ENCODE data around the gene INHA.

INHA gene

GRCh38 chr2:219540784-219541504, 31.2 kb upstream of the INHA start:
- no peak for DNase-seq (ENCODE audit: low read depth)

DNA sequence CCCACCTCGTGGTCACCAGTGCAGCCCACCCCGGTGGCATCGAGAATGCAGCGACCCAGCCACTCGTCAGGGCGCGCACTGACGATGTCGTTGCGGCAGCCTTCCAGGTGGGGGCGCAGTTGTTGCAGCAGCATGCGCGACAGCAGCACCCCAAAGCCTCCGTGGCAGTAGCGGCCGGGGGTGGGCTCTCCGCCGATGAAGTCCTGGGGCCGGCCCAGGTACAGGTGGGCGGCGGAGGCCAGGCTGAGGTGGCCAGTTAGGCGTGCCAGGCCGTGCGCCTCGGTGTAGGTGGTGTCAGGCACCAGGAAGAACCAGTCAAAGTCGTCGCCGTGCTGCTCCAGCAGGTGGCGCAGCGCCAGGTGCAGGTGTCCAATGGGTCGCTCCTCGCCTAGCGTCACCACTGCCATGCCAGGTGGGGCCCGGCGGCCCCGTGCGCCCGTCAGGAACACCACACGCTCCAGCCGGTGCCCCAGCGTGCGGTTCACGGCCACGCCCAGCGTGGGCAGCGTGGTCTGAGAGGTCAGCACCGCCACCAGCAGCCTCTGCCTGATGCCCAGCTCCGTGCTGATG, 30.4 kb upstream of the INHA start:
- DNase-seq (ENCODE audit: low read depth): peak; percentile 24

DNA sequence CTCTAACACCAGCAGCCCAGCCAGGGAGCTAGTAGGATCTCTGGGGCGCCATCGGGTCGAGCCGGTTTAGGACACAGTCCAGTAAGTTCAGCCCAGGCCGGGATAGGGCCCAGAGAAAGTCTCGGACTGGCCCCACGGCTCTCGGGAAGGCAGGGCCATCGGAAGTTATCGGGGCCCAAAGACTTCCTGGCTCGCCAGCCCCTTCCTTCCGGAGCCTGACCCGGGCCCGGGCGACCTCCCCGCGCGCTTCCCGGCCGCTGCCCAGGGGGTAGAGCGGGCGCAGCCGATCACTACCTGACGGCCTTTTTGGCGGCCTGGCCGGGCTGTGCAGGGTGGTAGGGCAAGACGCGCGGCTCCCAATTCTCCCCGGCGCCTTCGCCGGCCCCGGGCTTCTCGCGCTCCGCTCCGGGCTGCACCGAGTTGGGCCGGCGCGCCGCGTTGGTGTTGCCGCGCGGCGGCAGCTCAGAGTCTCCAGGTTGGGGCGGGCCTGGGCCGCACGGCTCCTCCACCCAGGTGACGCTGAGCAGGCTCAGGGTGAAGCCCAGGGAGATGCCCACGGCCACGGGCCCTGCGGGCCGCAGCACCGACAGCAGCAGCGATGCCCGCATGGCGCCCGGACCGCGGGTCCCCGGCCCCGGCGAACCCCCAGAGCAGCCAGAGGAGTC, 29.0 kb upstream of the INHA start:
- DNase-seq (ENCODE audit: low read depth): peak; percentile 22

DNA sequence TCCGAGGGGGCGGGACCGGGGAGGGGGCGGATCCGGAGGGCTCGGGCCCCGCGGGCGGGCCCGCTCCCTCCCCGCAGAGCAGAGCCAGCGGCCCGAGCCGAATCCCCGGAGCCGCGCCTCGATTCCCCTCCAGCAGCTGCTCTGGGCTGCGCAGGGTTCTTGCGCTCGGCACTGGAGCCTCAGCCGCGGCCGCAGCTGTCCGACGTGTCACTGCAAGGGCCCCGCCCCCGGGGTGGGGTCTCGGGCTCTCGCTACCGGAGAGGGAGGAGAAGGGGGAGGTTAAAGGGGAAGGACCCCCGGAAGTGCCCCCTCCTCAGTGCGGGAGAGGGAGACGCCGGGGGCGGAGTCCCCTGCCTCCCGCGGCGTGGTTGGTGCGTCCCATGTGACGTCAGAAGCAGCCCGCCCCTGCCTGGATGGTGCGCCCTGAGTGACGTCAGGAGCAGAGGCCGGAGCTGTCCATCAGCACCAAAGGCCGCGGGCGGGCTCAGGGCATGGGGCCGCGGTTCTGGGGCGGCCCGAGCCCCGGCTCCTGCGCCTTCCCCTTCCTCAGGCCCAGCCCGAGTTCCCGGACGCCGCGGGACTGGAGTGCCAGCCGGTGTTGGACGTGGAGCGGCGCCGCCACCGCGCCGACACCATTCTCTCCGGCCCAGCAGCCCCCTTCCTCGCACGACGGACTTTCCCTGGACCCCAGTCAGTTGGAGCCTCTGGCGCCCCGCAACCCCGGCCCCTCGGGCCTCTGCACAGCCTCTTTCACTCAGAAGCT, 28.3 kb upstream of the INHA start, which contains the start of the genes CHPF and TMEM198:
CHPF (minus strand) TSS at position 214 of the 763 bp plus-strand sequence. CDS start 271 bp downstream, outside the sequence.
TMEM198 (plus strand) TSS at position 433 of the 763 bp plus-strand sequence. CDS start 700 bp downstream, outside the sequence.
- DNase-seq (ENCODE audit: low read depth): peak; percentile 99

DNA sequence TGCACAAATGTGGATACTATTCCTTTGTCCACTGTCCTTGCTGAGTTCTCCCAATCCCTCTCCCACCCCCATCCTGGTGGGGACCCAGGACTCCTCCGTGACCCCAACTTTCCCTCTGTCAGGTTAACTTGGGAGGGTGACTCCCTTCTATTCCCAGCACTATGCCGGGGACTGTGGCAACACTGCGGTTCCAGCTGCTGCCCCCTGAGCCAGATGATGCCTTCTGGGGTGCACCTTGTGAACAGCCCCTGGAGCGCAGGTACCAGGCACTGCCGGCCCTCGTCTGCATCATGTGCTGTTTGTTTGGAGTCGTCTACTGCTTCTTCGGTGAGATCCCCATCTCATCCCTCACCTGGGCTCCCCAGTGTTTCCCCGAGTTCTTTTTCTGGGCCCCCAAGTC, 27.5 kb upstream of the INHA start:
- no peak for DNase-seq (ENCODE audit: low read depth)

DNA sequence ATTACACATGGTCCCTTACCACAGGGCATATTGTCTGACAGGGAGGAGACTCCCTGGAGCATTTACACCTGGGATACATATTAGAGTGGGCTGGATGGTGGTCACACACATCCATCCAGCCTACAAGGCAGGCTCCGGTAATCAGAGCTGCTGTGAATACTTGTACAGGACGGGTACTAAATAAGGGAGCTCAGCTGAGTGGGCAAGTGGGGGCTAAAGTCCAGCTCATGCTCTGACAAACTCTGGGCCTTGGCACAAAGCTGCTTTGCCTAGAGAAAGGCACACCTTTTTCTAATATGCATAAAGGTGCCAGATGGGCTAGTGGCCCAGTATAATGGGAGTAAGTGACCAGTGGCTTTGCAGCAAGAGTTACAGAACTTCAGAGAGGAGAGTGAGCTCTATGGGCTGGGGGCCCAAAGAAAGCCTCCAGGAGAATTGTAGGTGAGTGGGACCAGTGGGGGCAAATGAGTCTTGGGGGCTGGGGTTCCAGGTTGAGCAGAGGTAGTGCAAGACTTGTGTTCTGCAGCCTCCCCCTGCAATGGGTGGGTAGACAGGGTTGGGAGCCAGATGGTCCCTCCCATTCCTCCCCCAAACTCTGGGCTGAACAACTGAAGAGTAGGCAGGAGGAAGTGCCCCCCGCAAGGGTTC, 26.7 kb upstream of the INHA start:
- DNase-seq (ENCODE audit: low read depth): no peak

DNA sequence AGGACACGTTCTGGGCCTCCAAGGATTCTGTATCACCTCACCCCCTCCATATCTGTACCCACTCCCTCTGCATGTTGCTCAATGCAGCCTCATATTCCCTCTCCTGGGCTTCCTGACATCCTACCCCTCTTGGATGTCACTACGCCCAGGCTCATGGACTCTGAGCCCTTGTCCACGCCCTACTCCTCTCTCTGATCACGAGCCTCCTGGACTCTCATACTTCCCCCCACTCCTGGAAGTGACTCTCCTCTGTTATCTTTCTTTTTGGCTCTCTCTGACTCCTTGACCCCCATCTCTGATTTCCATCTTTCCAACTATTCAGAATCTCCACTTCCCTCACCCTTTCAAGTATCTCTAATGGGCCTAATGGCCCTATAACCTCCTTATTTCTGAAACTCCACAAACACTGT, 26.2 kb upstream of the INHA start:
- no peak for DNase-seq (ENCODE audit: low read depth)

GRCh38 chr2:219547621-219548020, 24.5 kb upstream of the INHA start:
- DNase-seq (ENCODE audit: low read depth): no peak

DNA sequence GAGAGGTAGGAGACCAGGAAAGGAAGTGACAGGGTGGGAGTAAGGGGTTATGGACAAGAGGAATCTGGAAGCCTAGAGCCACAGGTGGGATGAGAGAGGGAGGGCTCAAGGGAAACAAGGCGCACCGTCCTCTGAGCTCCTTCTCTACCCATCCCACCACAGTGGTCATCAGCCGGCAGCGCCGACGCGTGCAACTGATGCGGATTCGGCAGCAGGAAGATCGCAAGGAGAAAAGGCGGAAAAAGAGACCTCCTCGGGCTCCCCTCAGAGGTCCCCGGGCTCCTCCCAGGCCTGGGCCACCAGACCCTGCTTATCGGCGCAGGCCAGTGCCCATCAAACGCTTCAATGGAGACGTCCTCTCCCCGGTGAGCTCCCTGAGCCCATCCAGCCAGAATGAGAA, 23.1 kb upstream of the INHA start:
- DNase-seq (ENCODE audit: low read depth): no peak

- DNase-seq (ENCODE audit: low read depth): no peak
These were observed 22.5 kb upstream of the INHA start for GRCh38 chr2:219549619-219550018.

DNA sequence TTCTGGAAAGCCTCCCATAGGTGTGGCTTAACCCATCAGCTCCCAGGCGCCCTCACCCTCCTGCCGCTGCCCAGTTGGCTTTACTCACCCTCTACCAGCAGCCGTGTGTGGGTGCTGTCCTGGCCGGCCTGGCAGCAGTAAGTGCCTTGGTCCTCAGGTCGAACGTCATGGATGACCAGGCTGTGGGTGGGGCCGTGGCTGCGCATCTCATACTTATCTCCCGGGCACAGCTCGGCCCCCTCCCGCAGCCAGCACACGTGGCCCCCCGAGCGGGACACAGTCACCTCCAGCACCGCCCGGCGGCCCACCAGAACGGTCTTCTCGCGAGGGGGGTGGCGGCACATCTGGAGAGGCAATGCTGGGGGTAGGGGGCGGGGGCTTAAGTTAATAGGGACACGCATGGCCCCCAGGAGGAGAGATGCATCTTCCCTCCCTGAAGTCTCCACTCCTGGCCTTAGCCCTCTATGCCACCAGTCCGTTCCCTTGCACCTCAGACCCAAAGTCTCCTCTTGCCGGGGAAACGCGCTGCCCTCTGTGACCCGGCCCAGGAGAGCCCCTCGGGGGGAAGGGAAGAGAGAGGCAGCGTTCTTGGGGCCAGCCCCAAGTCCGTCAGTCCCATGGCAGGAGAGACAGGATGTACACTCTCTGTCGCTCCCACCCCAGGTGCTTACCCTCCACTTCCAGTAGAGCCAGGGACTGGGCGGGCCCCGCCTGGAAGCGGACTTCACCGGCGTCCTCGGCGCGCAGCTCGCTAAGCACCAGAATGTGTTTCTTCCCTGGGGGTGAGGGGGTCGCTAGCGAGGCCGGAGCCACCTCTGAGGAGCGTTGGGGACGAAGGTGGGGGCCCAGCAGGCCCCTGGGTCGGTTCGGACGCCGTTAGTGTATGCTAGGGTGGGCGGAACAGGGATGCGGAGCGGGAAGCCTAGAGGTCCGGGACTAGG, 20.4 kb upstream of the INHA start:
- DNase-seq (ENCODE audit: low read depth): peak; percentile 14

DNA sequence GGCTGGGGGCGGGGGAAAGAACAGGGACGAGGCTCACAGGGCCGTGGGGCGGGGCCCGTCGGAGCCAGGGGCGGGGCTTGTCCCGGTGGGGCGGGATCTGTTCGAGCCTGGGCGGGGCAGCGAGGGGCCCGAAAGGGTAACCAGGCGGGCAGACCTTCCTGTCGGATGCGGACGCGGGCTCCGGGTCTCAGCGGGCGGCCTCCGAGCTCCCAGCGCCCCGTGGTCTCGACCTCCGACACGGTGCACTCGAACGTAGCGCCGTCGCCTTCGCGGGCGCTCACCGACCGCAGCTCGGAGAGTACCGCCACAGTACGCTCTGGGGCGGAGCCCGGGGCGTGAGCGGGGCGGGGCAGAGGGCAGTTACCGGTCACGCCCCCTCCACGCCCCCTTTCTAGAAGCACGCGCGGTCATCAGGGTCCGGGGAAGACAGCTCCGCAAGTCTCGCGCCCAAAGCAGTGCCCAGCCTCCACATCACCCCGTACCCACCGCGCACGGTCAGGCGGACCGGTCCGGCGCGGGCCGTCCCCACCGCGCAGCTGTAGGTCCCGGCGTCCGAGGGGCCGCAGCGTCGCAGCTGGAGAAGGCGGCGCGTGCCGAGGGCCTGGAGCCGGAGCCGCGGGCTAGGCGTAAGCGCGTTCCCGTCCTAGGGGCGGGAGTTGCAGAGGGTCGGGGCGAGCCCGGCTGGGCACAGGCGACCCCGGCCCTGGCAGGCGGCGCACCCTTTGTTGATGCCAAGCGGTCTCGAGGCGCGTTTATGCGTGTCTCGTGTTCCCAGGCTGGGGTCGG, 19.5 kb upstream of the INHA start:
- DNase-seq (ENCODE audit: low read depth): peak; percentile 68

DNA sequence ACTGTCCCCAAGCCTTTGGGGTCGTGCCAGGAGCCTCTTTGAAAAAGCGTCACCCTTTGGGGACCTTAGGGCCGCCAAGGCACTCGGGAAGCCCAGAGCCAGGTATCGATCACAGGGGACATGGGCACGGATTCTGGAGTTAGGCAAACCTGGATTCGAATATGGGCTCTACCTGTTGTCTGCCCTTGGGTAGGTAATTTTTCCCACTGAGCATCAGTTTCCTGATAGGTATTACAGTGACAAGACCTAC, 19.0 kb upstream of the INHA start:
- no peak for DNase-seq (ENCODE audit: low read depth)

DNA sequence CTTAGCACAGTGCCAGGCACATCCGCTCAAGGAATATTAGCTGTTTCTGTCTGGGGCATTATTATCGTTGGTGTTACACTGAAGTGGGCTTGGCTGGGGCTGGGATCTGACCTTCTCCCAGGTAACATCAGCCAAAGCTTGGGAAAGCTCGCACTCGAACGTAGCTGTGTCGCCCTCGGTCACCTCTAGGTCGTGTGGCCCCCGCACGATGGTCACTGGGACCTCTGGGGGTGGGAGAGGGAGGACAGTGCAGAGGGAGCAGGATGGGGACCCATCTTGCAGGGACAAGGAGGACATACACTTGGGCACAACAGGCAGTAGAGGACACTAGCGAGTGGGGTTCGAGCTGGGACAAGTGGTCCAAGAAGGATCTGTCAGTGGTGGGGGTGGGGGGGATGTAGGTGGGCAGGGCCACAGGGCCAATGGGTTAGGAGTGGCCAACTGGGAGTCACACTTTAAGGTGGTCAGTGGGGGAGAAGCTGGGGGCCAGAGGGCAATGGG, 18.6 kb upstream of the INHA start:
- no peak for DNase-seq (ENCODE audit: low read depth)

DNA sequence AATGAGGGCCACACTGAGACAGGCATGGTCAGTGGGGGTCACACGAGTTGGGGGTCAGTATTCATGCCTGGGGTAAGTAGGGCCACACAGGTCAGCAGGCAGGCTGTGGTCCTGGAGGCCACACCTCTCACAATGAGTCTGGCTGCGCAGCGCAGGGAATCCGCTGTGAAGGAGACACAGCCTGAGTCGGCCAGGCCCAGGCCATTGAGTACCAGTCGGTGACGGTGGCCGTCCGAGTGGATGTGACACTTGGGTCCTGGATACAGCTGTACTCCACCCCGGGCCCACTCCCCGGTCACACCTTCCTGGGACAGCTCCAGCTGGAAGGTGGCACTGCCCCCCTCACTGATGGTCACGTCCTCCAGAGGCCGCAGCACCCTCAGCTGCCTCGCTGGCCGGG, 17.8 kb upstream of the INHA start:
- no peak for DNase-seq (ENCODE audit: low read depth)

- DNase-seq (ENCODE audit: low read depth): no peak
These were observed 16.2 kb upstream of the INHA start for GRCh38 chr2:219555956-219556355.

DNA sequence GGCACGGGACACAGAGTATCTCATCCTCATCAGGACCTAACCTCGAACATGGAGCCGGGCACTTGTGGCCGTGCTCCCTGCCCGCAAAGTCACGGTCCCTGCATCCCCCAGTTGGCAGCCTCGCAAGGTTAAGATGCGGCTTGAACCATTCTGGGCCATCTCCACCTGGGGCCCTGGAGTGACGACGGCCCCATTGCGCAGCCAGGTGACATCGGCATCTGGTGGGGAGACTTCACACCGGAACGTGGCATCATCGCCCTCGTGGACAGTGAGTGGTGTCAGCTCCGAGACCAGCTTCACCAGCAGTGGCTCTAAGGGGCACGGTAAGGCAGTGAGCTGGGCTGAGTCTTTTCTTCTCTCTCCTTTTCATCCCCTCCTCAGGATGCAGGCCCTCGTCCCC, 15.7 kb upstream of the INHA start:
- DNase-seq (ENCODE audit: low read depth): no peak

GRCh38 chr2:219557320-219557719, 14.8 kb upstream of the INHA start:
- DNase-seq (ENCODE audit: low read depth): no peak

- no peak for DNase-seq (ENCODE audit: low read depth)
These were observed 14.0 kb upstream of the INHA start for GRCh38 chr2:219557791-219558785.
